Measurements from ENCODE around the gene LRBA.

LRBA gene

GRCh38 chr4:150950657-150951288 is 64.3 kb downstream of the LRBA start:
- Mint-ChIP-seq H3K27me3 (ENCODE audit: low read depth) (no peaks in the 10 kb centered on the region), H3K27ac (no peak overlapping the region), H3K36me3 (ENCODE audit: low read depth) (peaks cover 5% of the 10 kb centered on the region), H3K9me3 (peaks cover under 1% of the 10 kb centered on the region), H3K4me3 (no peak overlapping the region), H3K4me1 (ENCODE audit: low read depth) (peaks cover 11% of the 10 kb centered on the region)

DNA sequence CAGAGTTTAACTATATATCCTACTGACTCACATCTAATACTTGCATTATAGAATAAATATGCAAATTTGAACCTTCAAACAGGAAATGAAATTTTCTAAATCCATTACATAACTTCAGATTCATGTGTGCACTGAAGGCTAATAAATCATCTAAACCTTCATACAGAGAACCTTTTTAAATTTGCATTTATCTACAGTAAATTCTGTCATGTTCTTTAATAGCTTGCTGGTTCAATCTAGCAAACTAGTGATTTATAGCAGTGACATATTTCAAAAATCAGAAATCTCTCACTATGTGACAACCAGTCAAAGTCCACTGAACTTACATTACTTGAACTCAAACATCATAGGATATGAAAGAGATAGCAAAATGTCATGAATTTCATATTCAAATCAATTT is 65.1 kb downstream of the LRBA start:
- Mint-ChIP-seq H3K36me3 (ENCODE audit: low read depth) (peaks cover 4% of the 10 kb centered on the region), H3K27me3 (ENCODE audit: low read depth) (no peaks in the 10 kb centered on the region), H3K4me3 (no peak overlapping the region), H3K4me1 (ENCODE audit: low read depth) (peaks cover 12% of the 10 kb centered on the region), H3K27ac (no peak overlapping the region), H3K9me3 (no peaks in the 10 kb centered on the region)

DNA sequence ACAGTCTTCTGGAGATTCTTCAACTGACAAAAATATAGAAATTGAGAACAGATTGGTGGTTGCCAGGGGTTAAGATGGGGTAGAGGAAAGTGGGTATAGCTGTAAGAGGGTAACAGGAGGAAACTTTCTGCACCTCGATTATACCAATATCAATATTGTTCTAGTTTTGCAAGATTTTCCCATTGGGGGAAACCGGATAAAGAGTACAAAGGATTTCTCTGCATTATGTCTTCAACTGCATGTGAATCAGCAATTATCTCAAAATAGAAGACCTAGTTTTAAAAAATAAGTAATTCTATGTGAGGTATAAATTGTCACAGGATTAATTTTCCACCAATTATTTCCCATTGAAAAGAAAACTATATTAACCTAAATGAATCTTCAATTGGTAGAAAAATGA is 65.7 kb downstream of the LRBA start:
- Mint-ChIP-seq H3K4me1 (ENCODE audit: low read depth) (peaks cover 17% of the 10 kb centered on the region), H3K4me3 (no peak overlapping the region), H3K27ac (no peak overlapping the region), H3K27me3 (ENCODE audit: low read depth) (no peaks in the 10 kb centered on the region), H3K9me3 (no peaks in the 10 kb centered on the region), H3K36me3 (ENCODE audit: low read depth) (peaks cover 4% of the 10 kb centered on the region)

- H3K9me3 Mint-ChIP-seq, result no peaks in the 10 kb centered on the region
- H3K27ac Mint-ChIP-seq, result no peak overlapping the region
- H3K27me3 Mint-ChIP-seq (ENCODE audit: low read depth), result no peaks in the 10 kb centered on the region
- H3K4me3 Mint-ChIP-seq, result no peak overlapping the region
- H3K36me3 Mint-ChIP-seq (ENCODE audit: low read depth), result peaks cover 4% of the 10 kb centered on the region
- H3K4me1 Mint-ChIP-seq (ENCODE audit: low read depth), result peaks cover 19% of the 10 kb centered on the region
Observed at GRCh38 chr4:150948710-150949109, 66.4 kb downstream of the LRBA start.

DNA sequence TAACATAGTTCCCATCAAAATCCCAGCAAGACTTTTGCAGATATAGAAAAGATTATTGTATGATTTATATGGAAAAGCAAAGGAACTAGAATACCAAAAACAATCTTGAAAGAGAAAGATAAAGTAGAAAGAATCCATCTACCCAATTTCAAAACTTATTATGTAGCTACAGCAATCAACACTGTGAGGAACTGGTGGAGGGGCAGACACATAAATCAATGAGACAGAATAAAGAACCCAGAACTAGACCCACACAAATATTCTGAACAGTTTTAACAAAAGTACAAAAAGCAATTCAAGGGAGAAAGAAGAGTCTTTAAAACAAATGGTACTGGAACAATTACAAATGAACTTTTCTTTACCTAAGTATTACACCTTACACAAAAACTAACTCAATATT is 67.0 kb downstream of the LRBA start:
- H3K4me3 Mint-ChIP-seq, result no peak overlapping the region
- peaks cover 20% of the 10 kb centered on the region for H3K4me1 Mint-ChIP-seq (ENCODE audit: low read depth)
- H3K9me3 Mint-ChIP-seq, result no peaks in the 10 kb centered on the region
- H3K27me3 Mint-ChIP-seq (ENCODE audit: low read depth), result no peaks in the 10 kb centered on the region
- H3K27ac Mint-ChIP-seq, result no peak overlapping the region
- peaks cover 4% of the 10 kb centered on the region for H3K36me3 Mint-ChIP-seq (ENCODE audit: low read depth)

DNA sequence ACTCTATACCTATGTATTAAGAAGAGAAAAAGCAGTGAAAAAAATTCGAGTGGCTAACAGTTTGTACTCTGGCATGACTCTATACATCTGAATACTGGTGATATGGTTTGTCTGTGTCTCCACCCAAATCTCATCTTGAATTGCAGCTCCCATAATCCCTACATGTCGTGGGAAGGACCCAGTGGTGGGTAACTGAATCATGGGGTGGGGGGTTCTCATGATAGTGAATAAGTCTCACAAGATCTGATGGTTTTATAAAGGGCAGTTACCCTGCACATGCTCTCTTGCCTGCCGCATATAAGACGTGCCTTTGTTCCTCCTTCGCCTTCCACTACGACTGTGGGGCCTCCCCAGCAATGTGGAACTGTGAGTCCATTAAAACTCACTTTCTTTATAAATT is 70.4 kb downstream of the LRBA start:
- H3K27me3 Mint-ChIP-seq (ENCODE audit: low read depth), result no peaks in the 10 kb centered on the region
- H3K36me3 Mint-ChIP-seq (ENCODE audit: low read depth), result peaks cover 2% of the 10 kb centered on the region
- H3K4me1 Mint-ChIP-seq (ENCODE audit: low read depth), result peaks cover 16% of the 10 kb centered on the region
- H3K27ac Mint-ChIP-seq, result no peak overlapping the region
- H3K9me3 Mint-ChIP-seq, result no peaks in the 10 kb centered on the region
- H3K4me3 Mint-ChIP-seq, result no peak overlapping the region

DNA sequence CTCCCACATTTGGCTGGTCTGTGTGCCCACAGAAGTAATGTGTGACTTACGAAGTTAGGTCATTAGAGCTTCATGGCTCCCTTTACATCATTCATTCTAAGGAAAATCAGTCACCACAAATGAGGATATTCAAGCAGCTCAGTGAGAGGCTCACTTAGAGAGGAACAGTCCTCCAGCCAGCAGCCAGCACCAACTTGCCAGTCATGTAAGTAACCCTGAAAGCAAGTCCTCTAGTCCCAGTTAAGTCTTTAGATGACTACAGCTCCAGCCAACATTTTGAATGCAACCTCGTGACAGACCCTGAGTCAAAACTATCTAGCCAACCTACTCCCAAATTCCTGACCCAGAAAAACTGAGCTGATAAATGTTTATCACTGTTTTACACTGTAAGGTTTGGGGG is 71.3 kb downstream of the LRBA start:
- no peaks in the 10 kb centered on the region for H3K9me3 Mint-ChIP-seq
- H3K36me3 Mint-ChIP-seq (ENCODE audit: low read depth), result peaks cover 2% of the 10 kb centered on the region
- H3K4me1 Mint-ChIP-seq (ENCODE audit: low read depth), result peaks cover 24% of the 10 kb centered on the region
- no peak overlapping the region for H3K4me3 Mint-ChIP-seq
- no peak overlapping the region for H3K27ac Mint-ChIP-seq
- H3K27me3 Mint-ChIP-seq (ENCODE audit: low read depth), result no peaks in the 10 kb centered on the region

DNA sequence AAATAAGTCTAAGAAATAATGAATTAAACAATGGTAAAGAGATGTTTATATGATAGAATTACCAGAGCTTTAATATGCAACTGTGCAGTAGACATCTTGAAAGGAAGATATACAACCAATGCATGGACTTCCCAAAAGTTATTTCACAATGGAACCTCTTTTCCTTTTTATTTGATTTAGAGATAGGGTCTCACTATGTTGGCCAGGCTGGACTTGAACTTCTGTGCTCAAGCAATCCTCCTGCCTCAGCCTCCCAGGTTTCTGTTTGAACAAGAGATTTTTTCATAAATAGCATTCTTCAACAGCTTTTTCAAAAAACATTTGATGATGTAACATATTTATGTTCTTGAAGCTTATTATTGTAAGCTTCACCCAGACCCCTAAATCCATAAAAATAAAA is 72.0 kb downstream of the LRBA start:
- H3K4me3 Mint-ChIP-seq, result no peak overlapping the region
- no peak overlapping the region for H3K27ac Mint-ChIP-seq
- H3K36me3 Mint-ChIP-seq (ENCODE audit: low read depth), result peaks cover 2% of the 10 kb centered on the region
- no peaks in the 10 kb centered on the region for H3K27me3 Mint-ChIP-seq (ENCODE audit: low read depth)
- no peaks in the 10 kb centered on the region for H3K9me3 Mint-ChIP-seq
- peaks cover 24% of the 10 kb centered on the region for H3K4me1 Mint-ChIP-seq (ENCODE audit: low read depth)

DNA sequence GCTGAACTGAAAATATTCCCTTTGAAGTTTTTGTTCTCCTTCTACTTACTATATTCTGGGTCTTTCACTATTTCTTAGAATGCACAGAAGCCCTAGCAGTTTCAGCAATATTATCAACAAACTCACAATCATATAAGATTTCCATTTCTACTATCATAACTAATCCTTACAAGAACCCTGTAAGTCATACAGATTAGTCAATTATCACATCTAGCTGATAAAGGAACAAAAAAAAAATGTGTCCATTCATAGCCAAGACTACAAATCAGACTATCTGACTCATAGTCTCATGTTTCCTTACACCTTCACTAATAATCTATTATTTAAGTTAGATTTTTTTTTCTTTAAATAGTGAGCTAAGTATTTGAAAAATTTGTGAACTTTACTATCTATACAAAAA is 72.5 kb downstream of the LRBA start:
- Mint-ChIP-seq H3K36me3 (ENCODE audit: low read depth) (peaks cover 2% of the 10 kb centered on the region), H3K27me3 (ENCODE audit: low read depth) (no peaks in the 10 kb centered on the region), H3K27ac (no peak overlapping the region), H3K4me3 (no peak overlapping the region), H3K9me3 (no peaks in the 10 kb centered on the region), H3K4me1 (ENCODE audit: low read depth) (peaks cover 24% of the 10 kb centered on the region)

GRCh38 chr4:150940123-150940522 is 75.0 kb downstream of the LRBA start:
- peaks cover 22% of the 10 kb centered on the region for H3K4me1 Mint-ChIP-seq (ENCODE audit: low read depth)
- H3K36me3 Mint-ChIP-seq (ENCODE audit: low read depth), result no peaks in the 10 kb centered on the region
- H3K27ac Mint-ChIP-seq, result no peak overlapping the region
- no peaks in the 10 kb centered on the region for H3K27me3 Mint-ChIP-seq (ENCODE audit: low read depth)
- H3K4me3 Mint-ChIP-seq, result no peak overlapping the region
- no peaks in the 10 kb centered on the region for H3K9me3 Mint-ChIP-seq

GRCh38 chr4:150939530-150939929 is 75.6 kb downstream of the LRBA start:
- no peaks in the 10 kb centered on the region for H3K9me3 Mint-ChIP-seq
- peaks cover 17% of the 10 kb centered on the region for H3K4me1 Mint-ChIP-seq (ENCODE audit: low read depth)
- H3K36me3 Mint-ChIP-seq (ENCODE audit: low read depth), result no peaks in the 10 kb centered on the region
- no peak overlapping the region for H3K27ac Mint-ChIP-seq
- H3K4me3 Mint-ChIP-seq, result no peak overlapping the region
- H3K27me3 Mint-ChIP-seq (ENCODE audit: low read depth), result no peaks in the 10 kb centered on the region

- Mint-ChIP-seq H3K27ac (no peak overlapping the region), H3K36me3 (ENCODE audit: low read depth) (no peaks in the 10 kb centered on the region), H3K9me3 (no peaks in the 10 kb centered on the region), H3K4me1 (ENCODE audit: low read depth) (peaks cover 16% of the 10 kb centered on the region), H3K4me3 (no peak overlapping the region), H3K27me3 (ENCODE audit: low read depth) (no peaks in the 10 kb centered on the region)
Observed at GRCh38 chr4:150938873-150939499, 76.1 kb downstream of the LRBA start.

DNA sequence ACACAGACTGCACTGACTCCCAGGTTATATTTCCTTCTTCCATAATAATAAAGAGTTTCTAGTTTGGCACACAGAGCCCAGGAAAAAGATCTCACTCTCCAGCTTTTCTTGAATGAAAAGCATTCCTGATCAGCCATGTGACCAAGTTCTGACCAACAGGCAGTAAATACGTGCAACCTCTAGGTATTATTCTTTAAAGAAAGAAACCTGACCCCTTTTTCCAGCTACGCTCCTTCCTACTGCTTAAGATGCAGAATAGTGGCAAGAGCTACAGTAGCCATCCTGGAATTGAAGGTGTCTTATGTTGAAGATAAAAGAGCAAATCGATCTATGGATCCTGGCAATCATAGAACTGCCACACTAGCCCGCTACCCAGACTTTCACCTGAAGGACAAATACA is 76.7 kb downstream of the LRBA start:
- Mint-ChIP-seq H3K27me3 (ENCODE audit: low read depth) (no peaks in the 10 kb centered on the region), H3K4me1 (ENCODE audit: low read depth) (peaks cover 13% of the 10 kb centered on the region), H3K36me3 (ENCODE audit: low read depth) (no peaks in the 10 kb centered on the region), H3K27ac (no peak overlapping the region), H3K4me3 (no peak overlapping the region), H3K9me3 (no peaks in the 10 kb centered on the region)

GRCh38 chr4:150934022-150934421 is 81.1 kb downstream of the LRBA start:
- H3K27me3 Mint-ChIP-seq (ENCODE audit: low read depth), result no peaks in the 10 kb centered on the region
- peaks cover 2% of the 10 kb centered on the region for H3K4me1 Mint-ChIP-seq (ENCODE audit: low read depth)
- no peak overlapping the region for H3K4me3 Mint-ChIP-seq
- no peak overlapping the region for H3K27ac Mint-ChIP-seq
- no peaks in the 10 kb centered on the region for H3K9me3 Mint-ChIP-seq
- peaks cover under 1% of the 10 kb centered on the region for H3K36me3 Mint-ChIP-seq (ENCODE audit: low read depth)

DNA sequence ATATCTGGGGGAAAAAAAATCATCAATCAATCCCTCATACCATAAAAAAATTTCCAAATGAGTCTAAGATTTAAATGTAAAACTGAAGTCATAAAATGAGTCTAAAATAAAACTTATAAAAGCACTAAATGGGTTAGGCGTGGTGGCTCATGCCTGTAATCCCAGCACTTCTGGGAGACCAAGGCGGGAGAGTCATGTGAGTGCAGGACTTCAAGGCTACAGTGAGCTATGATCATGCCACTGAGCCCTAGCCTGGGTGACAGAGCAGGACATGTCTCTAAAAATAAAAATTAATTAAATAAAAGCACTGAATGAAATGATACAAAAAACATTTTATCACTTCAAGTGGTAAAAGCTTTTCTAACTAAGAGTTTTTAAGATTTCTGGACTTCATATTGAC is 83.3 kb downstream of the LRBA start:
- no peak overlapping the region for H3K4me3 Mint-ChIP-seq
- no peaks in the 10 kb centered on the region for H3K4me1 Mint-ChIP-seq (ENCODE audit: low read depth)
- peaks cover 7% of the 10 kb centered on the region for H3K36me3 Mint-ChIP-seq (ENCODE audit: low read depth)
- H3K27ac Mint-ChIP-seq, result no peak overlapping the region
- no peaks in the 10 kb centered on the region for H3K9me3 Mint-ChIP-seq
- H3K27me3 Mint-ChIP-seq (ENCODE audit: low read depth), result no peaks in the 10 kb centered on the region

Data from T-helper 1 cell treated with Interleukin-12 subunit alpha and Interleukin-12 subunit beta and Interleukin-4 antibody, amounts not matched to agents 30 μg/mL and 1 μg/mL, for 36 hours (primary cell).